Measurements from ENCODE around the gene PALLD.

DNA sequence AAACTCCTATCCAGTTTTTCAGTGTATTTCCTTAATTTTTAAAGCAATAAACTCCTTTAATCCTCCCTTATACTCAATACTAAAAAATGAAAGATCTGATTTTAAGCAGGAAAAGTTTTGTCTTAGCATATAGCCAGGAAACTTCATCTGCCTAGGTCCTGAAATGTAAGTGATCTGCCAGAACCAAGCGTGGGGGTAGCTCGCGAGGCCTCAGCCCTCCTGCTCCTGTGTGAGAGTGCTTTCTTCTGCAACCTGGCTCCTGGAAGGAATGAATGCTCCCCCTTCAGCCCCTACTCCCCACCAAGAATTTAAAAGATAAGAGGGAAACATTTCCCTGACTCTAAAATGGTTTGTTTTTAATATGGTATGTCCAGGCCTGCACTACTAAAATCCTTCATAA lies 353.1 kb downstream of the PALLD start:
- TF ChIP-seq, protein P1, sequence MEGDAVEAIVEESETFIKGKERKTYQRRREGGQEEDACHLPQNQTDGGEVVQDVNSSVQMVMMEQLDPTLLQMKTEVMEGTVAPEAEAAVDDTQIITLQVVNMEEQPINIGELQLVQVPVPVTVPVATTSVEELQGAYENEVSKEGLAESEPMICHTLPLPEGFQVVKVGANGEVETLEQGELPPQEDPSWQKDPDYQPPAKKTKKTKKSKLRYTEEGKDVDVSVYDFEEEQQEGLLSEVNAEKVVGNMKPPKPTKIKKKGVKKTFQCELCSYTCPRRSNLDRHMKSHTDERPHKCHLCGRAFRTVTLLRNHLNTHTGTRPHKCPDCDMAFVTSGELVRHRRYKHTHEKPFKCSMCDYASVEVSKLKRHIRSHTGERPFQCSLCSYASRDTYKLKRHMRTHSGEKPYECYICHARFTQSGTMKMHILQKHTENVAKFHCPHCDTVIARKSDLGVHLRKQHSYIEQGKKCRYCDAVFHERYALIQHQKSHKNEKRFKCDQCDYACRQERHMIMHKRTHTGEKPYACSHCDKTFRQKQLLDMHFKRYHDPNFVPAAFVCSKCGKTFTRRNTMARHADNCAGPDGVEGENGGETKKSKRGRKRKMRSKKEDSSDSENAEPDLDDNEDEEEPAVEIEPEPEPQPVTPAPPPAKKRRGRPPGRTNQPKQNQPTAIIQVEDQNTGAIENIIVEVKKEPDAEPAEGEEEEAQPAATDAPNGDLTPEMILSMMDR (IDR thresholded peaks at IDR 0.05) = no peak
- TF ChIP-seq POLR2A (IDR thresholded peaks at IDR 0.05) = no peak
